Measurements from ENCODE around the gene IGSF21.

GRCh38 chr1:18328803-18329202 lies 221.2 kb downstream of the IGSF21 start:
- TF ChIP-seq CTCF (IDR thresholded peaks at IDR 0.05) (no peak), POLR2A (IDR thresholded peaks at IDR 0.05) (no peak)

Data from suprapubic skin (tissue), 3 donors.